PFSK-1 (cell line): ENCODE data around the gene ENC1.

Source experiments
- FOXP2 ChIP-seq: optimal IDR thresholded peaks from 2 replicates; pipeline ENCODE3; 2011; ENCODE audit warnings: borderline replicate concordance, control low read depth, inconsistent platforms; ENCODE audit not compliant: insufficient read depth; ENCODE audit errors: extremely low read length, extremely low read depth
- POLR2AphosphoS5 ChIP-seq: IDR thresholded peaks from 2 replicates; pipeline ENCODE4 v1.6.1; 2012; ENCODE audit warnings: low read depth, mild to moderate bottlenecking, control low read depth, low read length, moderate library complexity
- REST ChIP-seq, 2 experiments: IDR thresholded peaks; 2 replicates each; pipeline versions ENCODE4 v1.6.1 to v1.8.0; 2011 to 2012; ENCODE audit warnings: low read depth in 2 of 2, low read length in 2 of 2, control low read depth in 1 of 2, inconsistent platforms in 1 of 2, mild to moderate bottlenecking in 1 of 2, moderate library complexity in 1 of 2; ENCODE audit not compliant: insufficient read depth in 1 of 2
- SIN3A ChIP-seq: IDR thresholded peaks from 2 replicates; pipeline ENCODE4 v1.6.1; 2012; ENCODE audit warnings: mild to moderate bottlenecking, low read length, moderate library complexity, borderline replicate concordance; ENCODE audit not compliant: insufficient read depth
- TAF1 ChIP-seq: IDR thresholded peaks from 2 replicates; pipeline ENCODE4 v1.6.1; 2012; ENCODE audit warnings: low read length, control low read depth, borderline replicate concordance; ENCODE audit not compliant: insufficient read depth

ENC1 gene

GRCh38 chr5:74679966-74680365, 39.4 kb upstream of the ENC1 start:
- TF ChIP-seq FOXP2 (no peak), POLR2AphosphoS5 (no peak), SIN3A (no peak), REST (IDR thresholded peaks at IDR 0.05; ENCODE audit: insufficient read depth in 1 of 2, low read depth in 2 of 2, low read length in 2 of 2) (no peak), TAF1 (no peak)

GRCh38 chr5:74673011-74673790, 32.7 kb upstream of the ENC1 start:
- TF ChIP-seq TAF1 (no peak), SIN3A (no peak), FOXP2 (no peak), POLR2AphosphoS5 (no peak), REST (IDR thresholded peaks at IDR 0.05; ENCODE audit: insufficient read depth in 1 of 2, low read depth in 2 of 2, low read length in 2 of 2) (no peak)

- TF ChIP-seq FOXP2, result no peak
- no peak for TF ChIP-seq SIN3A
- no peak for TF ChIP-seq POLR2AphosphoS5
- no peak for TF ChIP-seq REST (IDR thresholded peaks at IDR 0.05; ENCODE audit: insufficient read depth in 1 of 2, low read depth in 2 of 2, low read length in 2 of 2)
- TF ChIP-seq TAF1, result no peak
Observed at GRCh38 chr5:74672215-74672877, 31.8 kb upstream of the ENC1 start.

GRCh38 chr5:74670396-74671038, 30.0 kb upstream of the ENC1 start:
- TF ChIP-seq TAF1 (no peak), FOXP2 (no peak), SIN3A (no peak), REST (IDR thresholded peaks at IDR 0.05; ENCODE audit: insufficient read depth in 1 of 2, low read depth in 2 of 2, low read length in 2 of 2) (no peak), POLR2AphosphoS5 (no peak)
